Caco-2 (cell line): Measurements from ENCODE around the gene GUCY1A1. TPM values are rescaled to one million over a fixed set of nuclear protein-coding genes. Genes with fewer than 3 reads are reported as not detected.

Source experiments
- BruUV-seq: library from RNA; stranded (reverse); fragments of 400-500 nt; replicated peaks from 2 replicates; lab custom pipeline; 2021; lab: Mats Ljungman, UMichigan
- CTCF ChIA-PET: fragments of 300-600 bp; sonication (Branson Sonifier 250); formaldehyde crosslinking; loops from one replicate; lab custom pipeline; 2022; ENCODE audit warnings: antibody characterized with exemption; lab: Charles Lee
- POLR2A ChIA-PET: fragments of 300-600 bp; sonication (Branson Sonifier 250); formaldehyde crosslinking; loops from one replicate; lab custom pipeline; 2022; ENCODE audit warnings: antibody characterized with exemption; lab: Charles Lee
- DNase-seq, 2 experiments: peaks; one replicate each; pipeline versions ENCODE4 v3.0.0 to v3.0.0-alpha.2; 2020 to 2022
- H3K27me3 ChIP-seq: replicated peaks from 2 replicates; pipeline ENCODE4 v1.6.0; 2011; ENCODE audit warnings: low read length; ENCODE audit not compliant: control insufficient read depth, insufficient read depth
- H3K36me3 ChIP-seq: 2 replicates; pipeline ENCODE4 v1.5.1; 2011; ENCODE audit warnings: low read length; ENCODE audit not compliant: control insufficient read depth, insufficient read depth
- H3K4me1 ChIP-seq: fragments of 250-450 bp; sonication (Bioruptor Pico); 2 replicates; pipeline ENCODE4 v1.5.1; 2020; ENCODE audit warnings: mild to moderate bottlenecking
- H3K4me3 ChIP-seq: 2 replicates; pipeline ENCODE4 v1.5.1; 2011; ENCODE audit warnings: low read depth, mild to moderate bottlenecking, control low read depth, low read length
- H3K9me3 ChIP-seq: fragments of 250-450 bp; sonication (Bioruptor Pico); 2 replicates; pipeline ENCODE4 v1.5.1; 2020; ENCODE audit warnings: mild to moderate bottlenecking, moderate library complexity
- H3K27ac Mint-ChIP-seq: one replicate; pipeline ENCODE4 v1.8.0; 2022; ENCODE audit warnings: mixed read lengths; ENCODE audit not compliant: unreplicated experiment
- H3K27me3 Mint-ChIP-seq: one replicate; pipeline ENCODE4 v1.8.0; 2022; ENCODE audit warnings: mixed read lengths; ENCODE audit not compliant: insufficient read depth, unreplicated experiment
- H3K36me3 Mint-ChIP-seq: one replicate; pipeline ENCODE4 v1.8.0; 2022; ENCODE audit warnings: mild to moderate bottlenecking, mixed read lengths; ENCODE audit not compliant: insufficient read depth, unreplicated experiment
- H3K4me1 Mint-ChIP-seq: one replicate; pipeline ENCODE4 v1.8.0; 2022; ENCODE audit warnings: low read depth, mixed read lengths; ENCODE audit not compliant: unreplicated experiment
- H3K4me3 Mint-ChIP-seq: one replicate; pipeline ENCODE4 v1.8.0; 2022; ENCODE audit warnings: mild to moderate bottlenecking, moderate library complexity, mixed read lengths; ENCODE audit not compliant: unreplicated experiment
- H3K9me3 Mint-ChIP-seq: one replicate; pipeline ENCODE4 v1.8.0; 2022; ENCODE audit warnings: mixed read lengths; ENCODE audit not compliant: unreplicated experiment
- intact Hi-C: fragments of 100-400 bp; cut with micrococcal nuclease; formaldehyde crosslinking; loops from one replicate; pipeline ENCODE4 v1.10.0; 2022; ENCODE audit not compliant: unreplicated experiment
- total RNA-seq: library from RNA; stranded (reverse); gene quantifications from 2 replicates; pipeline ENCODE4 v1.2.3, GENCODE V29; 2022
- TF ChIP-seq, protein P1 (sequence below), 2 experiments: fragments of 200-600 bp in 1 of 2; IDR thresholded peaks; 1 replicate in 1 of 2; 2 replicates in 1 of 2; pipeline versions ENCODE4 v1.5.1 to v1.8.0; 2011 to 2022; ENCODE audit warnings: antibody characterized with exemption in 1 of 2, control low read depth in 1 of 2, inconsistent platforms in 1 of 2, low read depth in 1 of 2, low read length in 1 of 2, mild to moderate bottlenecking in 1 of 2, moderate library complexity in 1 of 2; ENCODE audit not compliant: insufficient read depth in 1 of 2, severe bottlenecking in 1 of 2, unreplicated experiment in 1 of 2

The GUCY1A1 gene
- total RNA-seq, 1 experiment from 2014 or later: not detected

GRCh38 chr4:155681886-155682285 lies 15.2 kb downstream of the GUCY1A1 start:
- intact Hi-C loops: no loop called here
- POLR2A ChIA-PET: no interaction called here
- CTCF ChIA-PET: no interaction called here

GRCh38 chr4:155684423-155684822 lies 17.8 kb downstream of the GUCY1A1 start:
- no peaks in the 10 kb centered on the region for H3K27me3 Mint-ChIP-seq
- H3K4me1 Mint-ChIP-seq: no peaks in the 10 kb centered on the region
- intact Hi-C loops: no loop called here
- Histone ChIP-seq H3K36me3 (no peaks in the 10 kb centered on the region), H3K4me3 (no peak overlapping the region), H3K9me3 (no peaks in the 10 kb centered on the region), H3K27me3 (no peaks in the 10 kb centered on the region), H3K4me1 (no peaks in the 10 kb centered on the region)
- DNase-seq: no peak
- CTCF ChIA-PET: no interaction called here
- TF ChIP-seq, protein P1, sequence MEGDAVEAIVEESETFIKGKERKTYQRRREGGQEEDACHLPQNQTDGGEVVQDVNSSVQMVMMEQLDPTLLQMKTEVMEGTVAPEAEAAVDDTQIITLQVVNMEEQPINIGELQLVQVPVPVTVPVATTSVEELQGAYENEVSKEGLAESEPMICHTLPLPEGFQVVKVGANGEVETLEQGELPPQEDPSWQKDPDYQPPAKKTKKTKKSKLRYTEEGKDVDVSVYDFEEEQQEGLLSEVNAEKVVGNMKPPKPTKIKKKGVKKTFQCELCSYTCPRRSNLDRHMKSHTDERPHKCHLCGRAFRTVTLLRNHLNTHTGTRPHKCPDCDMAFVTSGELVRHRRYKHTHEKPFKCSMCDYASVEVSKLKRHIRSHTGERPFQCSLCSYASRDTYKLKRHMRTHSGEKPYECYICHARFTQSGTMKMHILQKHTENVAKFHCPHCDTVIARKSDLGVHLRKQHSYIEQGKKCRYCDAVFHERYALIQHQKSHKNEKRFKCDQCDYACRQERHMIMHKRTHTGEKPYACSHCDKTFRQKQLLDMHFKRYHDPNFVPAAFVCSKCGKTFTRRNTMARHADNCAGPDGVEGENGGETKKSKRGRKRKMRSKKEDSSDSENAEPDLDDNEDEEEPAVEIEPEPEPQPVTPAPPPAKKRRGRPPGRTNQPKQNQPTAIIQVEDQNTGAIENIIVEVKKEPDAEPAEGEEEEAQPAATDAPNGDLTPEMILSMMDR (IDR thresholded peaks at IDR 0.05; ENCODE audit: insufficient read depth in 1 of 2, low read depth in 1 of 2, low read length in 1 of 2, severe bottlenecking in 1 of 2, unreplicated experiment in 1 of 2): no peak
- no TSS peak for BruUV-seq
- H3K4me3 Mint-ChIP-seq: no peak overlapping the region
- H3K36me3 Mint-ChIP-seq: no peaks in the 10 kb centered on the region
- POLR2A ChIA-PET: no interaction called here
- no peak overlapping the region for H3K27ac Mint-ChIP-seq
- H3K9me3 Mint-ChIP-seq: no peaks in the 10 kb centered on the region

More at GRCh38 chr4:155681886-155682285, 15.2 kb downstream of the GUCY1A1 start:
- Mint-ChIP-seq H3K4me1 (peaks cover 2% of the 10 kb centered on the region), H3K27me3 (no peaks in the 10 kb centered on the region), H3K4me3 (no peak overlapping the region), H3K27ac (no peak overlapping the region), H3K9me3 (no peaks in the 10 kb centered on the region), H3K36me3 (no peaks in the 10 kb centered on the region)
- no peak for DNase-seq
- Histone ChIP-seq H3K4me1 (peaks cover 2% of the 10 kb centered on the region), H3K4me3 (no peak overlapping the region), H3K27me3 (no peaks in the 10 kb centered on the region), H3K36me3 (no peaks in the 10 kb centered on the region), H3K9me3 (no peaks in the 10 kb centered on the region)
- TF ChIP-seq, protein P1 (IDR thresholded peaks at IDR 0.05; ENCODE audit: insufficient read depth in 1 of 2, low read depth in 1 of 2, low read length in 1 of 2, severe bottlenecking in 1 of 2, unreplicated experiment in 1 of 2): no peak
- BruUV-seq: no TSS peak

GRCh38 chr4:155684892-155685541 lies 18.4 kb downstream of the GUCY1A1 start:
- no peaks in the 10 kb centered on the region for H3K27me3 ChIP-seq
- Mint-ChIP-seq H3K9me3 (no peaks in the 10 kb centered on the region), H3K27me3 (no peaks in the 10 kb centered on the region), H3K4me3 (no peak overlapping the region), H3K4me1 (no peaks in the 10 kb centered on the region), H3K27ac (no peak overlapping the region), H3K36me3 (no peaks in the 10 kb centered on the region)
- H3K4me3 ChIP-seq: no peak overlapping the region
- intact Hi-C loops: no loop called here
- no peaks in the 10 kb centered on the region for H3K4me1 ChIP-seq
- BruUV-seq: no TSS peak
- TF ChIP-seq, protein P1 (IDR thresholded peaks at IDR 0.05; ENCODE audit: insufficient read depth in 1 of 2, low read depth in 1 of 2, low read length in 1 of 2, severe bottlenecking in 1 of 2, unreplicated experiment in 1 of 2): no peak
- CTCF ChIA-PET: no interaction called here
- H3K9me3 ChIP-seq: no peaks in the 10 kb centered on the region
- H3K36me3 ChIP-seq: no peaks in the 10 kb centered on the region
- DNase-seq: no peak
- POLR2A ChIA-PET: no interaction called here
